ENCODE measurements around the gene LAMB1.

- no peak for TF ChIP-seq EZH2 (IDR thresholded peaks at IDR 0.05; ENCODE audit: borderline replicate concordance, low read length)
- TF ChIP-seq, protein P1, sequence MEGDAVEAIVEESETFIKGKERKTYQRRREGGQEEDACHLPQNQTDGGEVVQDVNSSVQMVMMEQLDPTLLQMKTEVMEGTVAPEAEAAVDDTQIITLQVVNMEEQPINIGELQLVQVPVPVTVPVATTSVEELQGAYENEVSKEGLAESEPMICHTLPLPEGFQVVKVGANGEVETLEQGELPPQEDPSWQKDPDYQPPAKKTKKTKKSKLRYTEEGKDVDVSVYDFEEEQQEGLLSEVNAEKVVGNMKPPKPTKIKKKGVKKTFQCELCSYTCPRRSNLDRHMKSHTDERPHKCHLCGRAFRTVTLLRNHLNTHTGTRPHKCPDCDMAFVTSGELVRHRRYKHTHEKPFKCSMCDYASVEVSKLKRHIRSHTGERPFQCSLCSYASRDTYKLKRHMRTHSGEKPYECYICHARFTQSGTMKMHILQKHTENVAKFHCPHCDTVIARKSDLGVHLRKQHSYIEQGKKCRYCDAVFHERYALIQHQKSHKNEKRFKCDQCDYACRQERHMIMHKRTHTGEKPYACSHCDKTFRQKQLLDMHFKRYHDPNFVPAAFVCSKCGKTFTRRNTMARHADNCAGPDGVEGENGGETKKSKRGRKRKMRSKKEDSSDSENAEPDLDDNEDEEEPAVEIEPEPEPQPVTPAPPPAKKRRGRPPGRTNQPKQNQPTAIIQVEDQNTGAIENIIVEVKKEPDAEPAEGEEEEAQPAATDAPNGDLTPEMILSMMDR (conservative IDR thresholded peaks at IDR 0.05 in 1 of 2, IDR thresholded peaks at IDR 0.05 in 1 of 2; ENCODE audit: extremely low read depth in 1 of 2, insufficient read depth in 1 of 2, low read depth in 1 of 2, low read length in 2 of 2) = no peak
These were observed 62.0 kb downstream of the LAMB1 start for GRCh38 chr7:107940951-107941350.
